Neural progenitor cell (in vitro differentiated cells): ENCODE results near the gene P2RY11. TPM values are rescaled to one million over a fixed set of nuclear protein-coding genes. Genes with fewer than 3 reads are reported as not detected.

ENCODE experiments used
- DNase-seq: peaks from one replicate; pipeline ENCODE4 v3.0.0-alpha.2; 2016; ENCODE audit warnings: low spot score
- H2AFZ ChIP-seq: fragments of 200-600 bp; sonication (generic); replicated peaks from 2 replicates; pipeline ENCODE4 v1.6.1; 2016; ENCODE audit warnings: antibody characterized with exemption
- H3F3A ChIP-seq: fragments of 200-600 bp; sonication (generic); 2 replicates; pipeline ENCODE4 v1.6.1; 2016; ENCODE audit warnings: antibody characterized with exemption, low read depth
- H3K27ac ChIP-seq: fragments of 200-600 bp; sonication (generic); 2 replicates; pipeline ENCODE4 v1.5.1; 2016; ENCODE audit warnings: mild to moderate bottlenecking
- H3K27me3 ChIP-seq: fragments of 200-600 bp; sonication (generic); 2 replicates; pipeline ENCODE4 v1.6.1; 2016; ENCODE audit warnings: mild to moderate bottlenecking, moderate library complexity
- H3K36me3 ChIP-seq: fragments of 200-600 bp; sonication (generic); 2 replicates; pipeline ENCODE4 v1.5.1; 2016
- H3K4me1 ChIP-seq: fragments of 200-600 bp; sonication (generic); 2 replicates; pipeline ENCODE4 v1.6.1; 2016; ENCODE audit warnings: mixed run types
- H3K4me2 ChIP-seq: fragments of 200-600 bp; sonication (generic); 2 replicates; pipeline ENCODE4 v1.6.1; 2016
- H3K4me3 ChIP-seq: fragments of 200-600 bp; sonication (generic); 2 replicates; pipeline ENCODE4 v1.5.1; 2016
- H3K79me2 ChIP-seq: fragments of 200-600 bp; sonication (generic); 2 replicates; pipeline ENCODE4 v1.6.1; 2016; ENCODE audit warnings: low read depth
- H3K9ac ChIP-seq: fragments of 200-600 bp; sonication (generic); 2 replicates; pipeline ENCODE4 v1.6.1; 2016
- H3K9me3 ChIP-seq: fragments of 200-600 bp; sonication (generic); 2 replicates; pipeline ENCODE4 v1.5.1; 2016; ENCODE audit warnings: low read depth
- H4K20me1 ChIP-seq: fragments of 200-600 bp; sonication (generic); 2 replicates; pipeline ENCODE4 v1.6.1; 2016; ENCODE audit warnings: low read depth
- H3K27ac Mint-ChIP-seq: 3 replicates; pipeline ENCODE4 v1.8.0; 2021; ENCODE audit warnings: mixed read lengths
- H3K27me3 Mint-ChIP-seq: 2 replicates; pipeline ENCODE4 v1.8.0; 2022; ENCODE audit warnings: low read depth, mild to moderate bottlenecking, inconsistent platforms, moderate library complexity, mixed read lengths; ENCODE audit not compliant: insufficient read depth
- H3K36me3 Mint-ChIP-seq: 3 replicates; pipeline ENCODE4 v1.8.0; 2021; ENCODE audit warnings: mixed read lengths
- H3K4me1 Mint-ChIP-seq: 3 replicates; pipeline ENCODE4 v1.8.0; 2021; ENCODE audit warnings: mixed read lengths
- H3K4me3 Mint-ChIP-seq: 3 replicates; pipeline ENCODE4 v1.8.0; 2021; ENCODE audit warnings: mild to moderate bottlenecking, moderate library complexity, mixed read lengths
- H3K9me3 Mint-ChIP-seq: 3 replicates; pipeline ENCODE4 v1.8.0; 2020; ENCODE audit warnings: mixed read lengths
- EZH2 ChIP-seq: fragments of 200-600 bp; sonication (generic); IDR thresholded peaks from 2 replicates; pipeline ENCODE4 v1.6.1; 2017; ENCODE audit warnings: antibody characterized with exemption, mild to moderate bottlenecking, moderate library complexity
- EZH2phosphoT487 ChIP-seq: fragments of 200-600 bp; sonication (generic); IDR thresholded peaks from 2 replicates; pipeline ENCODE4 v1.6.1; 2017; ENCODE audit warnings: antibody characterized with exemption
- total RNA-seq: library from RNA; depleted of rRNA; stranded (reverse); fragments of >200 nt; gene quantifications from 2 replicates; pipeline ENCODE4 v1.2.3, GENCODE V29; 2015; ENCODE audit warnings: low replicate concordance
- TF ChIP-seq, protein P1 (sequence below): fragments of 200-600 bp; sonication (generic); IDR thresholded peaks from 2 replicates; pipeline ENCODE4 v1.5.1; 2017; ENCODE audit warnings: antibody characterized with exemption, mild to moderate bottlenecking

The P2RY11 gene
- total RNA-seq, 1 donor from 2014 or later: not detected

DNA sequence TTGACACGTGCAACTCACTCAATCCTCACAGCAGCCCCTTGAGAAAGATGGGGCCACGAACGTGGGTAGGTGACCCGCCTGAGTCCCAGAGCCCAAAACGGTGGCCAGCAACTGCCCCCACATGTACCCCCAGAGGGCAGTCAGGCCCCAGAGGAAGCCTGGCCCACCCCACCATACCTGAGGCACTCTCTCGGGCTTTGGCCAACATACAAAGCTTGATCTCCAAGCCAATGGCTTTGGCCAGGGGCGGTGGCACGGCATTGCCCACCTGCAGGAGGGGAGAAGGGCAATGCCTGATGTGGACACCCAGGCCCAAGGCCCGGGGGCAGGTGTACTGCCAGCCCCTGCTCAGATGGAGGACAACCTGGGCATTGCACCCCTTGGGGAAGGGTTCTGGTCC, 22.5 kb downstream of the P2RY11 start:
- H3K4me1 Mint-ChIP-seq: no peaks in the 10 kb centered on the region
- peaks cover 3% of the 10 kb centered on the region for H3K36me3 ChIP-seq
- no peaks in the 10 kb centered on the region for H3K9me3 ChIP-seq
- H2AFZ ChIP-seq: no peak overlapping the region
- H4K20me1 ChIP-seq: no peaks in the 10 kb centered on the region
- H3K79me2 ChIP-seq: no peaks in the 10 kb centered on the region
- no peak overlapping the region for H3K4me3 ChIP-seq
- H3K27ac ChIP-seq: no peak overlapping the region
- TF ChIP-seq EZH2 (no peak), EZH2phosphoT487 (no peak)
- TF ChIP-seq, protein P1, sequence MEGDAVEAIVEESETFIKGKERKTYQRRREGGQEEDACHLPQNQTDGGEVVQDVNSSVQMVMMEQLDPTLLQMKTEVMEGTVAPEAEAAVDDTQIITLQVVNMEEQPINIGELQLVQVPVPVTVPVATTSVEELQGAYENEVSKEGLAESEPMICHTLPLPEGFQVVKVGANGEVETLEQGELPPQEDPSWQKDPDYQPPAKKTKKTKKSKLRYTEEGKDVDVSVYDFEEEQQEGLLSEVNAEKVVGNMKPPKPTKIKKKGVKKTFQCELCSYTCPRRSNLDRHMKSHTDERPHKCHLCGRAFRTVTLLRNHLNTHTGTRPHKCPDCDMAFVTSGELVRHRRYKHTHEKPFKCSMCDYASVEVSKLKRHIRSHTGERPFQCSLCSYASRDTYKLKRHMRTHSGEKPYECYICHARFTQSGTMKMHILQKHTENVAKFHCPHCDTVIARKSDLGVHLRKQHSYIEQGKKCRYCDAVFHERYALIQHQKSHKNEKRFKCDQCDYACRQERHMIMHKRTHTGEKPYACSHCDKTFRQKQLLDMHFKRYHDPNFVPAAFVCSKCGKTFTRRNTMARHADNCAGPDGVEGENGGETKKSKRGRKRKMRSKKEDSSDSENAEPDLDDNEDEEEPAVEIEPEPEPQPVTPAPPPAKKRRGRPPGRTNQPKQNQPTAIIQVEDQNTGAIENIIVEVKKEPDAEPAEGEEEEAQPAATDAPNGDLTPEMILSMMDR: no peak
- H3K9me3 Mint-ChIP-seq: no peaks in the 10 kb centered on the region
- H3F3A ChIP-seq: no peaks in the 10 kb centered on the region
- DNase-seq: no peak
- H3K27me3 ChIP-seq: no peaks in the 10 kb centered on the region
- peaks cover 7% of the 10 kb centered on the region for H3K27me3 Mint-ChIP-seq
- H3K4me1 ChIP-seq: no peaks in the 10 kb centered on the region
- no peak overlapping the region for H3K4me2 ChIP-seq
- H3K4me3 Mint-ChIP-seq: no peak overlapping the region
- H3K36me3 Mint-ChIP-seq: peaks cover 15% of the 10 kb centered on the region
- H3K9ac ChIP-seq: no peak overlapping the region
- H3K27ac Mint-ChIP-seq: no peak overlapping the region

DNA sequence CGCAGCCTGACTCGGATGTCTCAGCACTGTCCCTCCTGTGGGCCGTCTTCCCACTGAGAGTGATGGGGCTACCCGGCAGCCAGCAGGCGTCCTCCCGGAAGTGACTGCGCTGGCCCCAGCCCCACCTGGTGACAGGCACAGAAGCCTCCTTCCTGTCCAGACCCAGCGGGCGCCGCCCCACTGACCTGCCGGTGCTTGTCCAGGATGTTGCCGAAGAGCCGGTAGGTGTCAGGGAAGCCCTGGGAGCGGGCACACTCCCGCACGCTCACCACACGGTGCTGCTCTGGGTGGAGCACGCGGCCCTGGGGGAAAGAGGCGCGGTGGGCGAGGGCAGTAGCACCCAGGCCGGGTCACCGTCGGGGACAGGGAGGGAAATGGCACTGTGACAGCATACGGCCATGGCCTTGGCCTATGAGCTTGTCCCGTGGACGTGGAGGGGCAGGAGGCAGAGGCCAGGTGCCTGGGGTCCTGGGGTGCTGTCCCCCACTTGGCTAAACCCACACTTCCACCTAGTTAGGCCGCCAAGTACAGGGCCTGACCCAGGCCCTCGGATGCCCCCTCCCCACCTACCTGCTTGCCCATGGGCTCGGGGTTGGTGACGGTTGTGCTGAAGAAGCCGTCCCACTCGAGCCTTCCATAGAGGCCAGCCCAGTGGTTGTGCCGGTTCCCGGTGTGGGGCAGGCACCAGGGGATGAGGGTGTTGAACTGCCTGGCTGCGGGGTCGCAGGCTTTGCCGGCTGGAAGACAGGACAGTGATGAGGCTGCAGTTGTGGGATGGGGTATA, 24.2 kb downstream of the P2RY11 start:
- no peaks in the 10 kb centered on the region for H3K9me3 Mint-ChIP-seq
- no peaks in the 10 kb centered on the region for H3K4me1 Mint-ChIP-seq
- Histone ChIP-seq H3F3A (no peaks in the 10 kb centered on the region), H4K20me1 (no peaks in the 10 kb centered on the region), H2AFZ (no peak overlapping the region), H3K36me3 (peaks cover 3% of the 10 kb centered on the region), H3K27me3 (no peaks in the 10 kb centered on the region), H3K27ac (no peak overlapping the region), H3K4me2 (no peak overlapping the region), H3K9me3 (no peaks in the 10 kb centered on the region), H3K4me3 (no peak overlapping the region), H3K9ac (no peak overlapping the region), H3K79me2 (no peaks in the 10 kb centered on the region), H3K4me1 (no peaks in the 10 kb centered on the region)
- H3K4me3 Mint-ChIP-seq: no peak overlapping the region
- DNase-seq: no peak
- TF ChIP-seq EZH2: no peak
- TF ChIP-seq, protein P1: no peak
- no peak for TF ChIP-seq EZH2phosphoT487
- no peak overlapping the region for H3K27ac Mint-ChIP-seq
- H3K36me3 Mint-ChIP-seq: peaks cover 13% of the 10 kb centered on the region
- H3K27me3 Mint-ChIP-seq: peaks cover 8% of the 10 kb centered on the region

DNA sequence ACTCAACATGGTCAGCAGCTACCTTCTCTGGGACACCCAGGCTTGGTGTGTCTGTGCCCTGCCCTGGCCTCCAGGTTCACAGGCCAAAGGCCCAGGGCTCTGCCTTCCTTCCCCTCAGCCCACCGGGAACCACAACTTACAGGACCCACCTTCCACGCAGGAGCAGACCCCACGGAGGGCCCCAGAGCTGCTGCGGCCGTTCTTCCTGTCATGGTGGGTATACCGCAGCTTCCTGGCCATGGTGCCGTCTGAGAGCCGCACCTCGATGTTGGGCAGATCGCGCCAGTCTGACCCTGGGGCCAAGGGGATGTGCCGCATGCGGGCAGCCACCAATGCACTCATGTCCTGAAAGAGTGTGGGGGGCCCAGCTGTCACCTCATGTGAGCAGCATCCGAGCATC, 25.4 kb downstream of the P2RY11 start:
- H3K9me3 ChIP-seq: no peaks in the 10 kb centered on the region
- H3K9ac ChIP-seq: no peak overlapping the region
- no peak overlapping the region for H3K4me3 Mint-ChIP-seq
- H3K4me3 ChIP-seq: no peak overlapping the region
- H3K27ac ChIP-seq: no peak overlapping the region
- H3F3A ChIP-seq: no peaks in the 10 kb centered on the region
- H3K36me3 Mint-ChIP-seq: peaks cover 18% of the 10 kb centered on the region
- no peak overlapping the region for H3K4me2 ChIP-seq
- no peaks in the 10 kb centered on the region for H3K36me3 ChIP-seq
- H3K4me1 ChIP-seq: no peaks in the 10 kb centered on the region
- no peaks in the 10 kb centered on the region for H3K27me3 ChIP-seq
- no peak overlapping the region for H3K27ac Mint-ChIP-seq
- no peak overlapping the region for H2AFZ ChIP-seq
- H3K9me3 Mint-ChIP-seq: no peaks in the 10 kb centered on the region
- peaks cover 6% of the 10 kb centered on the region for H3K27me3 Mint-ChIP-seq
- H3K4me1 Mint-ChIP-seq: no peaks in the 10 kb centered on the region
- no peak for TF ChIP-seq EZH2
- TF ChIP-seq, protein P1: no peak
- TF ChIP-seq EZH2phosphoT487: no peak
- no peaks in the 10 kb centered on the region for H4K20me1 ChIP-seq
- DNase-seq: no peak
- no peaks in the 10 kb centered on the region for H3K79me2 ChIP-seq
